Measurements from ENCODE around the gene TIAL1. TPM values are rescaled to one million over a fixed set of nuclear protein-coding genes. Genes with fewer than 3 reads are reported as not detected.

TIAL1 gene
- total and polyA plus RNA-seq, 7 donors = 29.4 to 132 (median 68.3) TPM

DNA sequence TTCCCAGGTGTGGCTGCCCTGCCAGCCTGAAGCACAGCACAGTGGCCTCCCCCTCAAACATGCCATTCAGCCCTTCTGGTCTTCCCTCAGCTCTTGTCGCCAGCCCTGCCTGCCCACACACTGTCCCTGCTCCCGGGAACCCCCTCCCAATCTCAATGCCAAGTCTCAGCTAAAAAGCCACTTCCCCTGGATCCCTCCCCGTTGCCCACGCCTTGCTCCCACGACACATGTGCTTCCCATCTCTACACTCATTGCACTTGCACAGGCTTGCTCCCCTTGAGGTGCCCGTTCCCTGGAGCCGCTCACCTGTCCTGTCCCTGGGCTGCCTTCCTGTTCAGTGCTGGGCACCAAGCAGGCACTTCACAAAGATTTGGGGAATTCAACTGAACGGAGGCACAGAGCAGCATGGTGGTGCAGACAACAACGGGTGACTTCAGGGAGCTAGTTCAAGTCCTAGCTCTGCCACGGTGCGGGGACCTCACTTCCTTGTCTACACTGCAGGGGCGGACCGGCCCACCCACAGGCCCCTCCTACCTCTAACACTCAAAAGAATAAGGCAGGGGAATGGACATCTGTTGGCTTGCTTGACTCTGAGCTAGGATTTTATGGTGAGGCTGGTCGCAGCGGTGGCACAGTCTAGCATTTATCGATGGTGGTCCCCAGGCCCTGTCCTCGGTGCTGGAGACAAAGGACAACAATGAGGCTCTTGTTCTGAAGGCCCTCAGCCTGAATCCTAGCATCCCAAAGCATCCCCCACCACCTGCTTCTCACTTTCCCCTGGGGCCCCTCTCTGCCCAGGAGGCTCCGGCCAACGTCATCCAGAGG is 72.7 kb downstream of the TIAL1 start:
- intact Hi-C loops (cut with DNase I) = no loop called here
- Histone ChIP-seq H3K9me3 (no peaks in the 10 kb centered on the region), H3K4me1 (peaks cover 0 to 66% (median 47%) of the 10 kb centered on the region in 4 donors), H3K36me3 (peaks cover 0 to 36% (median 6%) of the 10 kb centered on the region in 4 donors), H3K4me3 (no peak overlapping the region), H3K27me3 (no peaks in the 10 kb centered on the region), H3K27ac (peak overlapping the region in 2 of 4 donors; percentile 44 to 68)
- TF ChIP-seq EP300 (IDR thresholded peaks at IDR 0.05) = no peak
- TF ChIP-seq POLR2AphosphoS5 (IDR thresholded peaks at IDR 0.05) = no peak
- TF ChIP-seq, protein P1, sequence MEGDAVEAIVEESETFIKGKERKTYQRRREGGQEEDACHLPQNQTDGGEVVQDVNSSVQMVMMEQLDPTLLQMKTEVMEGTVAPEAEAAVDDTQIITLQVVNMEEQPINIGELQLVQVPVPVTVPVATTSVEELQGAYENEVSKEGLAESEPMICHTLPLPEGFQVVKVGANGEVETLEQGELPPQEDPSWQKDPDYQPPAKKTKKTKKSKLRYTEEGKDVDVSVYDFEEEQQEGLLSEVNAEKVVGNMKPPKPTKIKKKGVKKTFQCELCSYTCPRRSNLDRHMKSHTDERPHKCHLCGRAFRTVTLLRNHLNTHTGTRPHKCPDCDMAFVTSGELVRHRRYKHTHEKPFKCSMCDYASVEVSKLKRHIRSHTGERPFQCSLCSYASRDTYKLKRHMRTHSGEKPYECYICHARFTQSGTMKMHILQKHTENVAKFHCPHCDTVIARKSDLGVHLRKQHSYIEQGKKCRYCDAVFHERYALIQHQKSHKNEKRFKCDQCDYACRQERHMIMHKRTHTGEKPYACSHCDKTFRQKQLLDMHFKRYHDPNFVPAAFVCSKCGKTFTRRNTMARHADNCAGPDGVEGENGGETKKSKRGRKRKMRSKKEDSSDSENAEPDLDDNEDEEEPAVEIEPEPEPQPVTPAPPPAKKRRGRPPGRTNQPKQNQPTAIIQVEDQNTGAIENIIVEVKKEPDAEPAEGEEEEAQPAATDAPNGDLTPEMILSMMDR (IDR thresholded peaks at IDR 0.05) = no peak
- no peak for TF ChIP-seq POLR2A (IDR thresholded peaks at IDR 0.05)
- peak; percentile 53 for DNase-seq
- 93 to 96% methylated on average over 19 of the region's 19 CpGs for WGBS, 2 donors

Other genes with a start within 250 kb of the TIAL1 start
- 100 to 1,000 TPM; 125 to 192 (median 167) TPM for gene RGS10, start 54.2 kb downstream of the TIAL1 start, total RNA-seq
- 100 to 1,000 TPM in 1 of 3 donors, 10 to 100 TPM in 2; 54.1 to 106 (median 64.3) TPM for gene RGS10, start 54.2 kb downstream of the TIAL1 start, polyA plus RNA-seq
- 10 to 100 TPM; 32.9 to 62.4 (median 43.9) TPM for gene BAG3, start 54.4 kb upstream of the TIAL1 start, total RNA-seq
- 10 to 100 TPM; 10.8 to 22.5 (median 16.9) TPM for gene BAG3, start 54.4 kb upstream of the TIAL1 start, polyA plus RNA-seq
- 10 to 100 TPM; 16.0 to 22.2 (median 19.2) TPM for gene INPP5F, start 129.1 kb upstream of the TIAL1 start, total RNA-seq
- gene INPP5F, start 129.1 kb upstream of the TIAL1 start, polyA plus RNA-seq = 1 to 10 TPM; 4.4 to 7.7 (median 6.6) TPM